Brain microvascular endothelial cell (primary cell): Measurements from ENCODE around the gene IL22.
"Not testable (repeated sequence)": the region's sequence is repeated elsewhere in the genome, so short reads cannot be mapped to it uniquely, and the experiment has no call there.

Experiments
- DNase-seq: peaks from one replicate; pipeline ENCODE4 v3.0.0-alpha.2; 2020
- H3K27ac ChIP-seq: fragments of 250-450 bp; sonication (Bioruptor Pico); 2 replicates; pipeline ENCODE4 v1.5.1; 2020; ENCODE audit warnings: mild to moderate bottlenecking, moderate library complexity
- H3K27me3 ChIP-seq: fragments of 250-450 bp; sonication (Bioruptor Pico); replicated peaks from 2 replicates; pipeline ENCODE4 v1.5.1; 2020; ENCODE audit warnings: mild to moderate bottlenecking
- H3K36me3 ChIP-seq: fragments of 250-450 bp; sonication (Bioruptor Pico); replicated peaks from 2 replicates; pipeline ENCODE4 v1.5.1; 2020; ENCODE audit warnings: mild to moderate bottlenecking
- H3K4me3 ChIP-seq: 2 replicates; pipeline ENCODE4 v1.5.1; 2011; ENCODE audit warnings: low read depth, mild to moderate bottlenecking, control low read depth, low read length, moderate library complexity
- CTCF ChIP-seq: IDR thresholded peaks from 2 replicates; pipeline ENCODE4 v1.5.1; 2011; ENCODE audit warnings: low read depth, mild to moderate bottlenecking, moderate library complexity, low read length, control low read depth, inconsistent platforms; ENCODE audit errors: missing control alignments
- in situ Hi-C: cut with HindIII; loops from 2 replicates; pipeline ENCODE4 v1.10.0; 2017; ENCODE audit warnings: low sequenced_read_pairs, low pct_ligation_motif_present

IL22 gene

GRCh38 chr12:68221497-68221896, 31.9 kb downstream of the IL22 start:
- Histone ChIP-seq H3K4me3 (no peak overlapping the region), H3K36me3 (no peaks in the 10 kb centered on the region), H3K27me3 (no peaks in the 10 kb centered on the region), H3K27ac (no peak overlapping the region)
- in situ Hi-C loops = no loop called here
- TF ChIP-seq CTCF = no peak
- no peak for DNase-seq

- H3K27ac ChIP-seq = no peak overlapping the region
- H3K4me3 ChIP-seq = no peak overlapping the region
- peaks cover 2% of the 10 kb centered on the region for H3K27me3 ChIP-seq
- in situ Hi-C loops = no loop called here
- H3K36me3 ChIP-seq = no peaks in the 10 kb centered on the region
- no peak for DNase-seq
- TF ChIP-seq CTCF = no peak
These were observed 42.5 kb downstream of the IL22 start for GRCh38 chr12:68210875-68211274.

- in situ Hi-C loops, H3K27me3 ChIP-seq, H3K36me3 ChIP-seq, H3K27ac ChIP-seq, DNase-seq, H3K4me3 ChIP-seq: not testable (repeated sequence)
These were observed 44.2 kb downstream of the IL22 start for GRCh38 chr12:68209048-68209728.

- Histone ChIP-seq H3K27ac (no peak overlapping the region), H3K36me3 (no peaks in the 10 kb centered on the region), H3K4me3 (no peak overlapping the region), H3K27me3 (peaks cover 2% of the 10 kb centered on the region)
- in situ Hi-C loops = no loop called here
- no peak for DNase-seq
- TF ChIP-seq CTCF = no peak
These were observed 46.1 kb downstream of the IL22 start for GRCh38 chr12:68207276-68207675.

GRCh38 chr12:68206446-68206845, 47.0 kb downstream of the IL22 start:
- Histone ChIP-seq H3K27me3 (peaks cover 2% of the 10 kb centered on the region), H3K4me3 (no peak overlapping the region), H3K27ac (no peak overlapping the region), H3K36me3 (no peaks in the 10 kb centered on the region)
- in situ Hi-C loops = no loop called here
- DNase-seq = no peak
- no peak for TF ChIP-seq CTCF

- in situ Hi-C loops = no loop called here
These were observed 49.9 kb downstream of the IL22 start for GRCh38 chr12:68203460-68203875.

More at GRCh38 chr12:68203460-68203875, 49.9 kb downstream of the IL22 start:
- Histone ChIP-seq H3K36me3 (no peaks in the 10 kb centered on the region), H3K27ac (no peak overlapping the region), H3K4me3 (no peak overlapping the region), H3K27me3 (peaks cover 2% of the 10 kb centered on the region)
- no peak for DNase-seq
- TF ChIP-seq CTCF = no peak
